Measurements from ENCODE around the gene NFIA. TPM values are rescaled to one million over a fixed set of nuclear protein-coding genes. Genes with fewer than 3 reads are reported as not detected.

NFIA gene
- total RNA-seq, 1 donor from 2014 or later = 163 TPM

DNA sequence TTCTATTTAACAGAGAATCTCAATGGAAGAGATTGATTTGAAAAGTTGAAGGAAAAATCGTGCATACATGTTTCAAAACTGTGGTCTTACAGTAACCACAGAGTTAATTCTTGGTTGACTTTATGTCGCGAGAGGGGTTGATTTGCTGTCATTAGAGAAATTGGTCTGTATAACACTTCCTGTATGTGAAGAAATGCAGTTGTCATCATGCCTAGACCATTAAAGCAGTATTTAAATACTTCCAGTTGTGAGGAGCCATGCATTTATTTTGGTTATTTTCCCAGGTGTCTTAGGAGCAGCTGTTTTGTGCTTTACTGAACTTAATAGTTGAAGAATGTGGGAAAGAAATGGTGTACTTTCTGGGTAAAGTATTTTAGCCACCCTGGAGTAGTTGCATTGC, 76.2 kb downstream of the NFIA start:
- peaks cover 10% of the 10 kb centered on the region for H3K36me3 Mint-ChIP-seq
- peaks cover 56% of the 10 kb centered on the region for H3K4me1 Mint-ChIP-seq
- no peak overlapping the region for H3K4me3 Mint-ChIP-seq
- H3K27ac Mint-ChIP-seq = peak overlapping the region; percentile 79
- H3K27me3 Mint-ChIP-seq (ENCODE audit: low read depth) = no peaks in the 10 kb centered on the region
- no peaks in the 10 kb centered on the region for H3K9me3 Mint-ChIP-seq
- TF ChIP-seq, protein P1, sequence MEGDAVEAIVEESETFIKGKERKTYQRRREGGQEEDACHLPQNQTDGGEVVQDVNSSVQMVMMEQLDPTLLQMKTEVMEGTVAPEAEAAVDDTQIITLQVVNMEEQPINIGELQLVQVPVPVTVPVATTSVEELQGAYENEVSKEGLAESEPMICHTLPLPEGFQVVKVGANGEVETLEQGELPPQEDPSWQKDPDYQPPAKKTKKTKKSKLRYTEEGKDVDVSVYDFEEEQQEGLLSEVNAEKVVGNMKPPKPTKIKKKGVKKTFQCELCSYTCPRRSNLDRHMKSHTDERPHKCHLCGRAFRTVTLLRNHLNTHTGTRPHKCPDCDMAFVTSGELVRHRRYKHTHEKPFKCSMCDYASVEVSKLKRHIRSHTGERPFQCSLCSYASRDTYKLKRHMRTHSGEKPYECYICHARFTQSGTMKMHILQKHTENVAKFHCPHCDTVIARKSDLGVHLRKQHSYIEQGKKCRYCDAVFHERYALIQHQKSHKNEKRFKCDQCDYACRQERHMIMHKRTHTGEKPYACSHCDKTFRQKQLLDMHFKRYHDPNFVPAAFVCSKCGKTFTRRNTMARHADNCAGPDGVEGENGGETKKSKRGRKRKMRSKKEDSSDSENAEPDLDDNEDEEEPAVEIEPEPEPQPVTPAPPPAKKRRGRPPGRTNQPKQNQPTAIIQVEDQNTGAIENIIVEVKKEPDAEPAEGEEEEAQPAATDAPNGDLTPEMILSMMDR (IDR thresholded peaks at IDR 0.05; ENCODE audit: unreplicated experiment) = no peak
- DNase-seq (ENCODE audit: low spot score in 2 of 2, unreplicated experiment in 2 of 2) = no peak

DNA sequence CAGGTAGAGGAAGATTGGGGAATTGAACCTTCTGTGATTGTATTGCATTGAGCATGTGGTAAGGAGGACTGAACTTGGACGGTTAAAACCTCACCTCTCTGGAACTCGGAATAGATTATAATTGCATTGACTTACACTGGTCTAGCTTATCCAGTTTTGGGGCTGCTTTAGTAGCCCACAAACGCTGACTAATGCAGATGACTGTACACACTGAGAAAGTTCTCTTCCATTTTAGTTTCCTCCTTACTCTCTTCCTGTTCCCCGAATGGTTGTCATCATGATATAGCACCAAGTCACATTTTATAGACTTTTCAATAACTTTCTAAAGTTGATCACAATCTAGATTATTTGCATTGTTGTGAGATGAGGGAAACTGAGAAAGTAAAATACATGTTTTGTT, 78.2 kb downstream of the NFIA start:
- no peaks in the 10 kb centered on the region for H3K9me3 Mint-ChIP-seq
- H3K4me1 Mint-ChIP-seq = peaks cover 55% of the 10 kb centered on the region
- peaks cover 12% of the 10 kb centered on the region for H3K36me3 Mint-ChIP-seq
- H3K4me3 Mint-ChIP-seq = no peak overlapping the region
- DNase-seq (ENCODE audit: low spot score in 2 of 2, unreplicated experiment in 2 of 2) = no peak
- H3K27ac Mint-ChIP-seq = peak overlapping the region; percentile 72
- H3K27me3 Mint-ChIP-seq (ENCODE audit: low read depth) = no peaks in the 10 kb centered on the region
- TF ChIP-seq, protein P1 (IDR thresholded peaks at IDR 0.05; ENCODE audit: unreplicated experiment) = no peak

DNA sequence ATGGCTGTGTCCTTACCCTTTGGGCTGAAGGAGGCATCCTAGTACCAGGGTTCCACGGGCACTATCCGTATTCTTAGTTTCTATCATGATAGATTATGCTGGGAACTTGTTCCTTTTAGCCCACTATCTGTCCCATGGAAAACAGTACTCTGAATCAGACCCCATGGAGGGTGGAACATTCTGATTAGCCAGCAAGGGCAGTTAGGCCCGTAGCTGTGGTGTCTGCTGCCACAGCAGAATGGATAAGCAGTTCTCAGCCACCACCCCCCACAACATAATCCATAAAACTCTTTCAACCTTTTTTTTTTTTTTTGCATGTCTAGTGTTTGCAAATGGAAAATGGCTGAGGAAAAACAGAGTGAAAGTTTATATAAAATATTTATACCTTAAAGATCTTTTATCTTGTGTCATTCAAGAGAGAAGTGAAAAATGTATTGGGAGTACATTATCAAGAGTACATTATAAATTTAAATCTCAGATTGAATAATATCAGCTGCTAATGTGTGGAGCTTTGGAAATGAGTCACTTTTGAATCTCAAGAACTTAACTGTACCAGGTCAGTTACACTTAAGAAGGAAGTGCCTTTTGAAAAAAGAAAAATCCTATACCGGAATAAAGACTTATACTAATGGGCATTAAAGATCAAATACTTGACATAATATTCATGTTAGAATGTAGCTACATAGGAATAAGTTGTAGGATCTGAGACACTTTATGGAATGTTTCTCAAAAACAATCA, 80.3 kb downstream of the NFIA start:
- TF ChIP-seq, protein P1 (IDR thresholded peaks at IDR 0.05; ENCODE audit: unreplicated experiment) = no peak
- peaks cover 46% of the 10 kb centered on the region for H3K4me1 Mint-ChIP-seq
- peaks cover 12% of the 10 kb centered on the region for H3K36me3 Mint-ChIP-seq
- H3K4me3 Mint-ChIP-seq = no peak overlapping the region
- H3K27me3 Mint-ChIP-seq (ENCODE audit: low read depth) = no peaks in the 10 kb centered on the region
- no peak for DNase-seq (ENCODE audit: low spot score in 2 of 2, unreplicated experiment in 2 of 2)
- H3K27ac Mint-ChIP-seq = peak overlapping the region; percentile 3
- no peaks in the 10 kb centered on the region for H3K9me3 Mint-ChIP-seq

DNA sequence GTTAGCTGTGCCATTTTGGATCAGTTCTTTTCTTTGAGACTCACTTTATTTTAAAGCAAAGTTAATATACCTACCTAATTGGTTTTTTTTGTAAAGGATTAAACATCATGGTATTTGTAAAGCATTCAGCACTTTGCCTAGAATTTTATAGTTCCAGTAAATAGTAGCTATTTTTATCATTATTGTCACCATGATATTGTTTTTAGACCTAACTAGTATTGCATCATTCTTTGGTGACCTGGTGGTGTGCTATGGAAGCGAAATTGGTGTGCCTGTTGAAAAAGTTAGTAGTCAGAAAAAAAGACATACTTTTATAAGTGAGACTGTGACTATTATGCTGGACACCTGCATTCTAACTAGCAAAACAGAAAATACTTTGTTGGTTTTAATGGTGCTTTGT, 81.0 kb downstream of the NFIA start:
- H3K9me3 Mint-ChIP-seq = no peaks in the 10 kb centered on the region
- peaks cover 12% of the 10 kb centered on the region for H3K36me3 Mint-ChIP-seq
- no peak overlapping the region for H3K4me3 Mint-ChIP-seq
- TF ChIP-seq, protein P1 (IDR thresholded peaks at IDR 0.05; ENCODE audit: unreplicated experiment) = no peak
- peaks cover 45% of the 10 kb centered on the region for H3K4me1 Mint-ChIP-seq
- no peak for DNase-seq (ENCODE audit: low spot score in 2 of 2, unreplicated experiment in 2 of 2)
- no peaks in the 10 kb centered on the region for H3K27me3 Mint-ChIP-seq (ENCODE audit: low read depth)
- H3K27ac Mint-ChIP-seq = peak overlapping the region; percentile 77

DNA sequence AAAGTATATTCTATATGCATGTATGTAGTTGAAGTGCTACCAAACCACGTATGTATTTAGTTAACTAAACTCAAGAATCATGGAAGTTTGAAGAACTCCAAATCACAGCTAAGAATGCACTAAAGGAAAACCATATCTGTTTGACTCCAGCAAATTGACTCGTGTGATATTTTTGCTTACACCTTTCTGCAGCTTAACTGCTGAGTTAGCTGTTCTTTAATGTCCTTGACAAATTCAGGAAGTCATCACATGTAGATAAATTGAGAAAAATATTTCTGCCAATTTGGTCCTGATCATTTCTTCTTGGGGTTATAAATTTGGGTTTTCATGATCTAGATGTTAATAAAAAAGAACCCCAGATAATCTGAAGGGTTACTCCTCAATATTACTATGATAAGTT, 83.0 kb downstream of the NFIA start:
- no peaks in the 10 kb centered on the region for H3K9me3 Mint-ChIP-seq
- TF ChIP-seq, protein P1 (IDR thresholded peaks at IDR 0.05; ENCODE audit: unreplicated experiment) = no peak
- peaks cover 48% of the 10 kb centered on the region for H3K4me1 Mint-ChIP-seq

More for the DNA sequence above, 83.0 kb downstream of the NFIA start:
- H3K36me3 Mint-ChIP-seq = peaks cover 8% of the 10 kb centered on the region
- no peak for DNase-seq (ENCODE audit: low spot score in 2 of 2, unreplicated experiment in 2 of 2)
- H3K4me3 Mint-ChIP-seq = no peak overlapping the region
- no peak overlapping the region for H3K27ac Mint-ChIP-seq
- H3K27me3 Mint-ChIP-seq (ENCODE audit: low read depth) = no peaks in the 10 kb centered on the region
